Stimulated activated CD8-positive, alpha-beta memory T cell treated with anti-CD3 and anti-CD28 coated beads, Interleukin-15, amount 100 ng/mL, for 48 hours (primary cell): ENCODE measurements around the gene ZNF775.
"Not testable (repeated sequence)": the region's sequence is repeated elsewhere in the genome, so short reads cannot be mapped to it uniquely, and the experiment has no call there.

ENCODE experiments used
- DNase-seq, 2 donors: peaks; one replicate each; pipeline ENCODE4 v3.0.0-alpha.2; 2020; ENCODE audit warnings: low read depth in 2 of 2

The ZNF775 gene

GRCh38 chr7:150382123-150382843 is 3.2 kb downstream of the ZNF775 start:
- no peak for DNase-seq

GRCh38 chr7:150382844-150383225 is 3.7 kb downstream of the ZNF775 start:
- DNase-seq, result no peak

- no peak for DNase-seq
Observed at GRCh38 chr7:150383710-150384397, 4.7 kb downstream of the ZNF775 start.

GRCh38 chr7:150384406-150385301 is 5.5 kb downstream of the ZNF775 start:
- DNase-seq, result no peak

- no peak for DNase-seq
Observed at GRCh38 chr7:150385302-150385723, 6.2 kb downstream of the ZNF775 start.

- not testable (repeated sequence) for DNase-seq
Observed at GRCh38 chr7:150385884-150386283, 6.8 kb downstream of the ZNF775 start.

GRCh38 chr7:150388306-150388705 is 9.2 kb downstream of the ZNF775 start:
- no peak for DNase-seq

GRCh38 chr7:150388709-150389531 is 9.8 kb downstream of the ZNF775 start:
- no peak for DNase-seq

- peak in 1 of 2 donors; percentile 47 for DNase-seq
Observed at GRCh38 chr7:150389532-150389816, 10.3 kb downstream of the ZNF775 start.

- no peak for DNase-seq
Observed at GRCh38 chr7:150390205-150390604, 11.1 kb downstream of the ZNF775 start.

- DNase-seq, result no peak
Observed at GRCh38 chr7:150393325-150393724, 14.2 kb downstream of the ZNF775 start.

- no peak for DNase-seq
Observed at GRCh38 chr7:150396426-150396825, 17.3 kb downstream of the ZNF775 start.

GRCh38 chr7:150396851-150397260 is 17.7 kb downstream of the ZNF775 start:
- no peak for DNase-seq

GRCh38 chr7:150397346-150398107 is 18.4 kb downstream of the ZNF775 start:
- DNase-seq, result no peak

GRCh38 chr7:150398108-150398964 is 19.2 kb downstream of the ZNF775 start:
- no peak for DNase-seq

- no peak for DNase-seq
Observed at GRCh38 chr7:150398965-150399320, 19.8 kb downstream of the ZNF775 start.

- no peak for DNase-seq
Observed at GRCh38 chr7:150399421-150400007, 20.4 kb downstream of the ZNF775 start.

- DNase-seq, result no peak
Observed at GRCh38 chr7:150400008-150400787, 21.1 kb downstream of the ZNF775 start.
